ENCODE results near the gene LCN2. TPM values are rescaled to one million over a fixed set of nuclear protein-coding genes. Genes with fewer than 3 reads are reported as not detected.

Gene LCN2
- total RNA-seq, 2 donors from 2014 or later, result not detected

GRCh38 chr9:128124873-128125579 is 24.2 kb upstream of the LCN2 start:
- no peaks in the 10 kb centered on the region for H3K9me3 ChIP-seq
- DNase-seq (ENCODE audit: low spot score), result no peak
- H3K4me1 ChIP-seq, result peaks cover 0 to 31% of the 10 kb centered on the region in 2 donors
- H3K27me3 ChIP-seq, result no peaks in the 10 kb centered on the region
- no peak overlapping the region for H3K4me3 ChIP-seq
- TF ChIP-seq CTCF (IDR thresholded peaks at IDR 0.05), result peak; percentile 28 to 62
- H3K36me3 ChIP-seq, result peaks cover 42% of the 10 kb centered on the region
- no peak overlapping the region for H3K27ac ChIP-seq

DNA sequence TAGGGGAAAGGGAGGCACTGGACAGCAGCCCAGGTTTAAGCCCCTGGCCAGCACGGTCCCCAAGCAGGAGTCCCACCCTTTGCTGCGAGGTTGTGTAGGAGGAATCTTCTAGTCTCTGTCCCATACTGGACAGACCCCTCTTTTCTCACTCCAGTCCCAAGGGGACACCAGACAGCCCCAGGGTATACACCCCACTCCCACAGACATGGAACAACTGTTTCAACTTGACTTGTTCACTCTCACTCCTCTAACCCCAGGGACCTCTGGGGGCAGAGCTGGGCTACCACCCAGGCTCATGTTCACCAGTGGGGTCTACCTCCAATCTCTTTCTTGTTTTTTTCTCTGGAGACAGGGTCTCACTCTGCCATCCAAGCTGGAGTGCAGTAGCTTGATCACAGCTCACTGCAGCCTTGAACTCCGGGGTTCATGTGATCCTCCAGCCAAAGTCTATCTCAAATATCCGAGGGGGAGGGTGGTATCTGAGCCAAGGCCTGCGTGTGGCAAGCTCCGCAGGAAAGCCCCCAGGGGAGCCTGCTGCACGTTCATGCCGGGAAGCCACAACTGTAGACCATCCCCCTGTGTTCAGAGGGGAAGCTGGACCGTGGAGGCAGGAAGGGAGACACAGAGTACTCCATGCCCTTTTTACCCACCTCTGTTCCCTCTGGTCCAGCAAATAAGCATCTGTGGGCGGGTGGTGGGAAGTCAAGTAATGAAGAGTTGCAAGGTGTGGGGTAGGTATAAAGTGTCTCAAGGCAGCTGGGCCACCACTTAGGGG is 23.5 kb upstream of the LCN2 start:
- no peak for DNase-seq (ENCODE audit: low spot score)
- Histone ChIP-seq H3K4me1 (peaks cover 0 to 31% of the 10 kb centered on the region in 2 donors), H3K4me3 (no peak overlapping the region)

GRCh38 chr9:128127568-128127989 is 21.7 kb upstream of the LCN2 start, which contains the start of gene PTGES2:
Gene PTGES2, minus strand, starts transcription at chr9:128127729. Its CDS starts 12 bp downstream, at chr9:128127717.
- peaks cover 0 to 31% of the 10 kb centered on the region in 2 donors for H3K4me1 ChIP-seq
- H3K36me3 ChIP-seq, result peaks cover 22% of the 10 kb centered on the region
- peak; percentile 76 for DNase-seq (ENCODE audit: low spot score)
- H3K9me3 ChIP-seq, result no peaks in the 10 kb centered on the region
- H3K27ac ChIP-seq, result peak within 1 kb of the TSS; percentile 93 to 100
- H3K27me3 ChIP-seq, result no peaks in the 10 kb centered on the region
- no peak for TF ChIP-seq CTCF (IDR thresholded peaks at IDR 0.05)
- peak within 1 kb of the TSS; percentile 85 to 90 for H3K4me3 ChIP-seq

More for the DNA sequence above, 23.5 kb upstream of the LCN2 start:
- no peak for TF ChIP-seq CTCF (IDR thresholded peaks at IDR 0.05)
- Histone ChIP-seq H3K27ac (no peak overlapping the region), H3K9me3 (no peaks in the 10 kb centered on the region), H3K27me3 (no peaks in the 10 kb centered on the region), H3K36me3 (peaks cover 35% of the 10 kb centered on the region)

- TF ChIP-seq CTCF (IDR thresholded peaks at IDR 0.05), result no peak
Observed at GRCh38 chr9:128127990-128128835, 21.0 kb upstream of the LCN2 start.

DNA sequence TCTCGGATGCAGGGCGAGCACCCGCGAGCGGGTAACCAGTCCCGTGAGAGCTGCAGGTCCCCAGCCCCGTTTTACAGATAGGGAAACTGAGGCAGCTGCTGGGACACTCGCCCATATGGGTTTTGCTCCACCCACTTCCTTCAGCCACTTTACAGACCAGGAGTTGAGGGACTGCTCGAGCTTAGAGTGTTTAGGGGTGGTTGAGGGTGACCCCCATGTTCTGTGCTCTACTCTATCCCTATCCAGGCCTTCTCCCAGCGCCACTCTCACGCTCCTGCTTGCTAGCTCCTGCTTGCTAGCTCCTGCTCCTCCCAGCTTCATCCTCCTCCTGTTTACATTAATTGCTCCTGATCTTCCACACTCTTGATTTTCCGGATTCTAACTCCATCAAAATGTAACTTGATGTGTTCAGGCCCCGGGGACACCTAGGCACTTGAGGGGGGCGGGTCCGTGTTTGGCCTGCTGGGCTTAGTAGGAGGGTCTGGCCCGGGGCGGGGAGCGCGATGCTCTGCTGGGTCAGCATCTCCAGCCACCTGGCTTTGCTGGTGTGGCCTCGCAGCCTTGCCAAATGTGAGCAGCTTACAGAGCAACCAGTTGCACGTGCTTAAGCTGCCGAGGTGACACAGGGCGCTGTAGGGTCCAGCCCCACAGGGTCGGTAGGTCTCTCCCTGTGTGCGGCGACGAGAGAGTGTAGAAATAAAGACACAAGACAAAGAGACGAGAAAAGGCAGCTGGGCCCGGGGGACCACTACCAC is 20.2 kb upstream of the LCN2 start:
- no peak for TF ChIP-seq CTCF (IDR thresholded peaks at IDR 0.05)

More at GRCh38 chr9:128127990-128128835, 21.0 kb upstream of the LCN2 start:
- peak; percentile 78 for DNase-seq (ENCODE audit: low spot score)
- H3K4me3 ChIP-seq, result peak overlapping the region; percentile 85 to 90
- H3K27me3 ChIP-seq, result no peaks in the 10 kb centered on the region
- H3K27ac ChIP-seq, result peak overlapping the region; percentile 93 to 100
- H3K4me1 ChIP-seq, result peaks cover 0 to 31% of the 10 kb centered on the region in 2 donors
- peaks cover 16% of the 10 kb centered on the region for H3K36me3 ChIP-seq
- no peaks in the 10 kb centered on the region for H3K9me3 ChIP-seq

More for the DNA sequence above, 20.2 kb upstream of the LCN2 start:
- H3K4me1 ChIP-seq, result peaks cover 0 to 31% of the 10 kb centered on the region in 2 donors
- peak overlapping the region; percentile 85 to 90 for H3K4me3 ChIP-seq
- no peak for DNase-seq (ENCODE audit: low spot score)
- peaks cover 0 to 4% of the 10 kb centered on the region in 2 donors for H3K9me3 ChIP-seq
- H3K27ac ChIP-seq, result peak overlapping the region; percentile 93 to 100
- no peaks in the 10 kb centered on the region for H3K27me3 ChIP-seq
- H3K36me3 ChIP-seq, result peaks cover 9% of the 10 kb centered on the region

All from right atrium auricular region (tissue), 2 donors.